A549 treated with AZD9567 at 1 μM for 4 hours (cell line): ENCODE results near the gene BSG. TPM values are rescaled to one million over a fixed set of nuclear protein-coding genes. Genes with fewer than 3 reads are reported as not detected.

ENCODE experiments used
- total RNA-seq: library from RNA; stranded (reverse); fragments of 200-300 nt; extraction: Qiagen RNA extraction; gene quantifications from 5 replicates; pipeline ENCODE4 v1.2.3, GENCODE V29; 2022; ENCODE audit not compliant: insufficient read depth

BSG gene
- 672 to 739 TPM (median 723 TPM) in 5 replicates for total RNA-seq

GRCh38 chr19:572140-572742, at the start of gene BSG:
Gene BSG, plus strand, starts transcription at chr19:572596. Its CDS starts 39 bp downstream, at chr19:572635.

GRCh38 chr19:531753-532560, 40.4 kb upstream of the BSG start, which contains the start of gene CDC34:
Gene CDC34, plus strand, starts transcription at chr19:531760. Its CDS starts 172 bp downstream, at chr19:531932.

DNA sequence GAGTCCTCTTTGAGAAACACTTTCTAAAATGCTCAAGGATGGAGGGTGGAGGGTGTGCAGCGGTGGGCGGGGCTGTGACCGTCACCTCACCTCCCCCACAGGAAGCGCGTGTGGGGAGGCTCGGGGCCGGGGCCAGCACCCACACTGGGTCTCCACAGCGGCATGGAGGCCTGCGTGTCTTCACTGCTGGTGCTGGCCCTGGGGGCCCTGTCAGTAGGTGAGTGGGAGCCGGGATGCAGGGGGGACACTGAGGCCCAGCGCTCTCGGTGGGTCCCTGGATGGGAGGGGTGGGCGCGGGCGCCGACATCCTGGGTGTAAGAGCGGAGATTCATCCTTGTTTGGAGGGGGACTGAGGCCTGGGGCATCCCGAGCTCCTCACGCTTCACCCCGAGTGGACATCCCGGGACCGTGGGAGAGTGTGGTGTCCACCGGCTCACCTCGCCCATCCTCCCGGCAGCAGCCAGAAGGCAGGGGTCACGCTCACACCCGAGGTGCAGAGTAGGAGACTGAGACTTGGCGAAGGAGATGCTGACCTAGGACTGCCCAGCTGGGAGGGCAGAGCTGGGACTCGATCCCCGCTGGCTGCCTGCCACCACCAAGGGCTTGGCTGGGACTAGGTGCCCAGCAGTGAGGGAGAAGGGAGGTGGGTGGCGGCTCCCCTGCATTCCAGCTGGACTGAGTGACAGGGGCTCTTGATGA, 28.3 kb upstream of the BSG start, which contains the start of gene GZMM:
TSS of gene GZMM (plus strand) at position 144 of the 699 bp plus-strand sequence. CDS start at position 163, 19 bp downstream.

DNA sequence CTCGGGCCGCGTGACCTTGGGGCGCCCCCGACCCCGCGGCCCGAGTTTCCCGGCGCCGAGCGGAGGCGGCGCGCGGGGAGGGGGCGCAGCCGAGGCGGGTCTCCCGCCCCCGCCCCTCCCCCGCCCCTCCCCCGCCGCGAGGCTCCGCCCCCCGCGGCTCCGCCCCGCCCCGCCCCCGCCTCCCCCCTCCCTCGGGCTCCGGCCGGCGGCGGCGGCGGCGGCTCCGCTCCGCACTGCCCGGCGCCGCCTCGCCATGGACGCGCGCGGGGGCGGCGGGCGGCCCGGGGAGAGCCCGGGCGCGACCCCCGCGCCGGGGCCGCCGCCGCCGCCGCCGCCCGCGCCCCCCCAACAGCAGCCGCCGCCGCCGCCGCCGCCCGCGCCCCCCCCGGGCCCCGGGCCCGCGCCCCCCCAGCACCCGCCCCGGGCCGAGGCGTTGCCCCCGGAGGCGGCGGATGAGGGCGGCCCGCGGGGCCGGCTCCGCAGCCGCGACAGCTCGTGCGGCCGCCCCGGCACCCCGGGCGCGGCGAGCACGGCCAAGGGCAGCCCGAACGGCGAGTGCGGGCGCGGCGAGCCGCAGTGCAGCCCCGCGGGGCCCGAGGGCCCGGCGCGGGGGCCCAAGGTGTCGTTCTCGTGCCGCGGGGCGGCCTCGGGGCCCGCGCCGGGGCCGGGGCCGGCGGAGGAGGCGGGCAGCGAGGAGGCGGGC, 17.4 kb downstream of the BSG start, which contains the start of gene HCN2:
TSS of gene HCN2 (plus strand) at position 189 of the 703 bp plus-strand sequence. CDS start at position 254, 65 bp downstream.

Other genes with a start within 250 kb of the BSG start
- 7.1 to 22.2 TPM (median 20.3 TPM) in 5 replicates for gene MIER2, start 227.8 kb upstream of the BSG start, total RNA-seq
- gene C2CD4C, start 163.4 kb upstream of the BSG start, total RNA-seq = 0.34 to 0.52 TPM (median 0.46 TPM) in 4 of 5 replicates, not detected in the other
- 0.75 to 1.4 TPM (median 0.95 TPM) in 4 of 5 replicates, not detected in the other for gene SHC2, start 111.6 kb upstream of the BSG start, total RNA-seq
- 0.16 to 0.29 TPM (median 0.24 TPM) in 4 of 5 replicates, not detected in the other for gene MADCAM1, start 76.1 kb upstream of the BSG start, total RNA-seq
- gene TPGS1, start 65.1 kb upstream of the BSG start, total RNA-seq = 14.2 to 17.3 TPM (median 16.0 TPM) in 5 replicates
- gene CDC34, start 40.8 kb upstream of the BSG start, total RNA-seq = 71.1 to 97.1 TPM (median 96.7 TPM) in 5 replicates
- 0.26 to 0.62 TPM (median 0.32 TPM) in 4 of 5 replicates, not detected in the other for gene GZMM, start 28.5 kb upstream of the BSG start, total RNA-seq
- gene HCN2, start 17.3 kb downstream of the BSG start, total RNA-seq = 26.8 to 36.7 TPM (median 34.9 TPM) in 5 replicates
- 79.2 to 97.4 TPM (median 83.6 TPM) in 5 replicates for gene POLRMT, start 60.9 kb downstream of the BSG start, total RNA-seq
- gene FGF22, start 67.3 kb downstream of the BSG start, total RNA-seq = 0.58 to 0.97 TPM (median 0.78 TPM) in 4 of 5 replicates, not detected in the other
- gene RNF126, start 90.6 kb downstream of the BSG start, total RNA-seq = 63.5 to 73.3 TPM (median 72.5 TPM) in 5 replicates
- gene FSTL3, start 103.8 kb downstream of the BSG start, total RNA-seq = 198 to 279 TPM (median 261 TPM) in 5 replicates
- 0.10 to 0.32 TPM (median 0.13 TPM) in 3 of 5 replicates, not detected in the others for gene PRSS57, start 122.9 kb downstream of the BSG start, total RNA-seq
- 6.7 to 14.2 TPM (median 12.8 TPM) in 5 replicates for gene PALM, start 136.3 kb downstream of the BSG start, total RNA-seq
- 63.4 to 77.5 TPM (median 76.5 TPM) in 5 replicates for gene MISP, start 178.5 kb downstream of the BSG start, total RNA-seq
- 220 to 256 TPM (median 229 TPM) in 5 replicates for gene PTBP1, start 224.9 kb downstream of the BSG start, total RNA-seq
- gene PLPPR3, start 249.4 kb downstream of the BSG start, total RNA-seq = 2.9 to 4.8 TPM (median 4.2 TPM) in 5 replicates